ENCODE results near the gene ATP6V1C2.
"Not testable (repeated sequence)": the region's sequence is repeated elsewhere in the genome, so short reads cannot be mapped to it uniquely, and the experiment has no call there.

Gene ATP6V1C2

GRCh38 chr2:10784719-10785118, 63.3 kb downstream of the ATP6V1C2 start:
- no peak for DNase-seq (ENCODE audit: low read depth in 1 of 2, low spot score in 1 of 2)

DNA sequence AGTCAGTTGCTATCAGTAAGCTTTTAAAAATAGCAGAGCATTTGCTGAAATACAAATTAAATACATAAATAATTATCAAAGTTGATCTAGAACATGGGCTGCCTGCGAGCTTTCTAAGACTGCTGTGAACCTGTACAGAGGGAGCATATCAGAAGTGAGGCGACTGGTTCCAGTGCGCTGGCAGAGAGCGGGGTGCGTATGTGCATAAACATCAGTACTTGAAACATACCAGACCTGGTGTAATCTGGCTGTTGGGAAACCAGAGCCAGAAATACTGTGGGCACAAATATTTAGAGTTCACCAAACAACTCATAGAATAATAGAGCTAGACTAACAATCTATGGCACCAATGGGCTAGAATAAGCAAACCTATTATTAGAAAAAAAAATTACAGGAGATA, 63.8 kb downstream of the ATP6V1C2 start:
- DNase-seq (ENCODE audit: low read depth in 1 of 2, low spot score in 1 of 2): no peak

DNA sequence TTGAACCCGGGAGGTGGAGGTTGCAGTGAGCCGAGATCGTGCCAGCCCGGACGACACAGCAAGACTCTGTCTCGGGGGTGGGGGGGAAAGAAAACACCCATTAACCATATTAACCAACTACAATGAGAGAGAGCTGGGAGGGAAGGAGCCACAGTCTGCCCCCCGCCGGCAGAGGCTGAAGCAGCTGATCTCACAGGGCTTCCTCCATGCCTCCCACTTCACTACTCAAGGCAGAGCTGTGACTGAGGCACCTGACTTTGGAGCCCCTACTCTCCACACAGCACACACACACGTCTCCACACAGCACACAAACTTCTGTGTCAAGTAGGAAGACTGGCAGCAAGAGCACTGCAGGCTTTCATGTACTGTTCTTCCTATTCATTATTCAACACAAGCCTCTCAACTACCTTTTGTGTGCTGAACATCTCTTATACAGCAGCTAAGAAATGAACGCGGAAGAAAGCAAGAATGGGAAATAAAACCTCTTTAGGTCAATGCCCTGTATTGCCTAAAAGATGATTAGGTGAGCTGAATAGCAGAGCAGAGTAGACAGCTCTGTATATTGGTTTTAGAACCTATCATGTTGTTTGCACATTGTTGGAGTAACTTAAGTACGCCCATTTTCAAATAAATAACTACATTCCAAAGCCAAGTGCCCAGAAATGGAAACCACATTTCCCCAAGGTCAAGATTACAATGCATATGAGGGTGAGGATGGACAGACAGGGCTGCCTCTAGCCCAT, 65.0 kb downstream of the ATP6V1C2 start:
- no peak for DNase-seq (ENCODE audit: low read depth in 1 of 2, low spot score in 1 of 2)

DNA sequence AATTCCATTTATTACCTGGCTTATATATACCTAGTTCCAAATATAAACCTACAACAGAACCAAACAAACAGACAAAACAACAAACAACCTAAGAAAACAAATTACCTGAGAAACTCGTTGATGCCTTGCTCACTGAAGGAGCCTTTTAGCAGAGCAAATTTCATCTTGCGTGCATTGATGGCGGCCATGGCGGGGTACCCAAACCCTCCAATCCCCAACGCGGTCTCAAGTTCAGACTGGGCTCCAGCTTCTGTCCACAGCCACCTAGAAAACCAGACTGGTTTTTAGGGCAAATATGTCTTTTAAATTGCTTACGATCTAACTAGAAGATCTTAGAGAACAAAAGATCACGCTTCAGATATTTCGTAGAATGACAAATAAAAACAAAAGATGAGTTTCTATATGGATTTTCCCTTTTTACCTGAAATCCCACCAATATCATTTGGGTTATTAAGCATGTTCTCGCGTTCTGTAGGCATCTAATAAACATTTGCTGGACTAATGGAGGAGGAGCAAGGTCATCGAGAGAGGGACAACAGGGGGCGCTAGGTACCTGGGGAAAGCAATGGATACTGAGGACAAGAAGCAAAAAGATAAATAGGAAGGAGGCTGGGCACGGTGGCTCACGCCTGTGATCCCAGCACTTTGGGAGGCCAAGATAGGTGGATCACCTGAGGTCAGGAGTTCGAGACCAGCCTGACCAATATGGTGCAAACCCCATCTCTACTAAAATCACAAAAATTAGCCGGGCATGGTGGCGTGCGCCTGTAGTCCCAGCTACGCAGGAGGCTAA, 65.9 kb downstream of the ATP6V1C2 start:
- DNase-seq (ENCODE audit: low read depth in 1 of 2, low spot score in 1 of 2): no peak

GRCh38 chr2:10788855-10789254, 67.4 kb downstream of the ATP6V1C2 start:
- DNase-seq (ENCODE audit: low read depth in 1 of 2, low spot score in 1 of 2): no peak

DNA sequence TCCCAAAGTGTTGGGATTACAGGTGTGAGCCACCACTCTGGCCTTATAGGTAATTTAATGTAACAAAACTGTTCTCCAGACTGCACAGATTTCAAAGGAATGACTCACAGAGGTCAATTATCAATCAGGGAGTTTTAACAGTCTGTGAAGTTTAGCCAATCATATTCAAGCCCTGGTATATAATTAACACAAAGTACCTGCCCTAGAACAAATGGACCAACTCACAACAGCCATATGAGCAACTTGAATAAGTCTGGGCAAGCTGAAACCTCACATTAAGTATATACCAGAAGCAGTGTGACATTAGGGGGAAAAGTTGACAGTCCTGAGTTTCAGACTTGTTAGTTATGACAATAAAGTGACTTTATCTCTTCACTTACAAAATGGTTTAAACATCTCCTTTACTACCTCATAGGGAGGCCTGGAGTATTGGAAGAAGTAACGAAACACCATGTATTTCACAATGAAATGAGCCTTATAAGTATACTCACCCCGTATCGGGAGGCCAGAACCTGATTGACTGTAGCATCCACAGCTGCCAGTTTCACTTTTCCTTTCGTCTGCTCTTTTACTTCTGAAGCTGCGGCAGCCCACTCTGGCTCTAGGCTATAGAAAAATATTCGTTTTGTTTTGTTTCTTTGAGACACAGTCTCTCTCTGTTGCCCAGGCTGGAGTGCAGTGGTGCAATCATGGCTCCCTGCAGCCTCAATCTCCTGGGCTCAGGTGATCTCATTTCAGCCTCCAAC, 69.0 kb downstream of the ATP6V1C2 start:
- no peak for DNase-seq (ENCODE audit: low read depth in 1 of 2, low spot score in 1 of 2)

DNA sequence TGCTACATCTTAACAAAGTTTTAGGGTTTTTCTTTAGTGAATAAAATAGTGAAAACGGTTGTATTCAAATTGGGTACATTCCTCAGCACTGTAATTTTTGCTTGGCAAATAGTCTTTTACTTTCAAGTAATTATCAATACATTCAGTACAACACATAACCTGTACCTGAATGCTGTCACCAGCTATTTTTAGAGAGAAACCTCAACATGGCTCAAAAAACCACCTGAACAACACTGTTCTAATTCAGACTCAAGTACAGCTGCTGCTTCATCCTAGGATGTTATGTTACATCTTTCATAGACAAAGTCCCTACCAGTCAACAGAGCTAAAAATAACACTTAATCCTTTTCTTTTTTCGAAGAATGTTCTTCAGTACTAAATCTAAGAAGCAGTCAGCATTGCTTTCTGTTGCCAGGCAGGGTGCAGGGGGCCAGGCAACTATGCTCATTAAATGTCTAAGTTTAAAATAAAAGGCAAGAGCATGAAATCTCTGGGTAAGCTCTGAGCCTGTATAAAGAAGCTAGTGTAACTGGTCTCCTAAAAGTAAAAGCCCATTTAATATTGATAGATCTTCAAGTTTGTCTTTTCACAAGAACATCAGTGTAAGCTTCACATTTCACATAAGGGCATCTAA, 70.7 kb downstream of the ATP6V1C2 start:
- no peak for DNase-seq (ENCODE audit: low read depth in 1 of 2, low spot score in 1 of 2)

DNA sequence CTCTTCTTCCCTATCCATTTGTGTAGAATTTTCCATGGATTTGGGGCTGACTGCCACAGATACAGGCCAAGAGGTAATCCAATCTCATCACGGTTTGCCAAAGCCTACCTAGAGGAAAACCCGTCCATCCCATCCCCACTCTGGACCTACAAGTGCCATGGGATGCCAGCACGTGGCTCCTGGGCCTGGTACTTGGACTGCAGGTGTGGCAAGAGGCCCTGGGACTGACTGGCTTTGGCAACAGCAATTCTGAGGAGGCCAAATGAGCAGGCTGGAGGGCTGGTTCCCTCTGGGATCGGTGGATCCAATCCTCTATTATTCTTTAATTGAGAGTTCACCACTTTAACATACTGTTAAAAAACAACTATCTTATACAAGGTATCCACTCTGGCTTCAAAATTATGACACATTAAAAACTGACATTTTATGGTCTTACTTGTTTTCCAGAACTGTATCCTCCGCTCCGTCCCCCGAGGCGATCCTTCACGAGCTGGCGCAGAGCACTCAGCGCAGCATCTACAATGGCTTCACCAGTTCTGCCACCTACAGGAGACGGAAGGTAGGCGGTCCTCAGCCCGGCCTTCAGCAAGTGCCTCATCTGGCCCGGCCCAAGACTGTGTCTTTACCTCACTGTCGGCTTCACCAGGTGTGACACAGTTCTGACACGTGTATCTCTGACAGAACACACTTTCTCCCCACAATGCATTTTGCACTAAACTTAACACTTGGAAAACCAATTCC, 71.4 kb downstream of the ATP6V1C2 start:
- no peak for DNase-seq (ENCODE audit: low read depth in 1 of 2, low spot score in 1 of 2)

- no peak for DNase-seq (ENCODE audit: low read depth in 1 of 2, low spot score in 1 of 2)
Observed at GRCh38 chr2:10793816-10794215, 72.4 kb downstream of the ATP6V1C2 start.

DNA sequence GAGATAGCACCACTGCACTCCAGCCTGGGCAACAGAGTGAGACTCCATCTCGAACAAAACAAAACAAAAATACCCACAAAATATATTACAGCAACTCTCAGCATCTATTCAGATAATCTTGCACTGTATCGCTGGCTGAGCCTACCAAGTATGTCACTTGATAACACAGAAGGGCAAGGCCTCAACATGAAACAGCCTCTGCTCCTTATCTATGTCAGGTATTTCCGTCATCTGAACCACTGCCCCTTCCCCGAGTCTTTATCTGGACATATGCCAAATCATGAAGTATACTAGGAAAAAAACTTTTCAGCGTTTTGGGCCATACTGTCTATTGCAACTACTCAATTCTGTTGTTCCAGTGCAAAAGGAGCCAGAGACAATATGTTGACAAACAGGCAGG, 73.4 kb downstream of the ATP6V1C2 start:
- DNase-seq (ENCODE audit: low read depth in 1 of 2, low spot score in 1 of 2): no peak

- DNase-seq (ENCODE audit: low read depth in 1 of 2, low spot score in 1 of 2): no peak
Observed at GRCh38 chr2:10795508-10796046, 74.1 kb downstream of the ATP6V1C2 start.

DNA sequence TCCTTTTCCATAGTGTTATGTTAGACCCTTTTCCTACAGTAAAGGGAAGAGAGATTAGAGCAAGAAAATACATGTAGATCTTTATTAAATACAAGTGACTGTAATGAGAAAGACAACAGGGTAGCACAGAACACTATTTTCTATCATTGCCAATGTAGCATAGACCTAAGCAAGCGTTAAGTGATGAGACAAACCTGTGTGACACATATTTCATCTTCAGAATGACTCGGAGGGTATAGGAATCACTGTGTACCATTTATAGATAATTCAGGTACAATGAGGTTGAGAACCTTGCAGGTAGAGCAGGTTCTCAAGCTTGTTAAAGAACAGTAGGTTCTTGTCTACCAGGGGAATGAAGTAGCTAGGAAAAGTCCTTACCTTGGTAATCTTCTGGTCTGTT, 75.3 kb downstream of the ATP6V1C2 start:
- DNase-seq (ENCODE audit: low read depth in 1 of 2, low spot score in 1 of 2): no peak

DNA sequence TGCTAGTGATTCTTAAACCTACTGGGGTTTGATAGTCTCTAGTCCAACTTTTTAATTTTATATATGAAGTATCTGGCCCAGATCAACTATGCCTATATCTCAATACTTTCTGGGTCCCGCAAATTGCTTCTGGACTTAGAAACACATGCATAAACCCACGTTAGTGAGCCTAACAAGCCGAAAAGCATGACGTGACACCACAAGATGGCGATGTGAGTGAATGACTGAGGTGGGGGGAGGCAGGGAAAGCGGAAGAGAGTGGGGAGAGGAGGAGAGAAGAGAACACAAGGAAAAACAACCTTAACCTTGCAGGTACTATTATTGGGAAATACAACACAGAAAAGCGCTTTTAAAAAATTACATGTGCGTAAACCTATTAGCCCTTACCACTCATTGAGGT, 77.4 kb downstream of the ATP6V1C2 start:
- no peak for DNase-seq (ENCODE audit: low read depth in 1 of 2, low spot score in 1 of 2)

- DNase-seq (ENCODE audit: low read depth in 1 of 2, low spot score in 1 of 2): no peak
Observed at GRCh38 chr2:10800163-10800562, 78.7 kb downstream of the ATP6V1C2 start.

GRCh38 chr2:10802657-10803056, 81.2 kb downstream of the ATP6V1C2 start:
- DNase-seq (ENCODE audit: low read depth in 1 of 2, low spot score in 1 of 2): no peak

- DNase-seq (ENCODE audit: low read depth in 1 of 2, low spot score in 1 of 2): not testable (repeated sequence)
Observed at GRCh38 chr2:10805990-10806389, 84.6 kb downstream of the ATP6V1C2 start.

- DNase-seq (ENCODE audit: low read depth in 1 of 2, low spot score in 1 of 2): no peak
Observed at GRCh38 chr2:10806543-10806942, 85.1 kb downstream of the ATP6V1C2 start.

DNA sequence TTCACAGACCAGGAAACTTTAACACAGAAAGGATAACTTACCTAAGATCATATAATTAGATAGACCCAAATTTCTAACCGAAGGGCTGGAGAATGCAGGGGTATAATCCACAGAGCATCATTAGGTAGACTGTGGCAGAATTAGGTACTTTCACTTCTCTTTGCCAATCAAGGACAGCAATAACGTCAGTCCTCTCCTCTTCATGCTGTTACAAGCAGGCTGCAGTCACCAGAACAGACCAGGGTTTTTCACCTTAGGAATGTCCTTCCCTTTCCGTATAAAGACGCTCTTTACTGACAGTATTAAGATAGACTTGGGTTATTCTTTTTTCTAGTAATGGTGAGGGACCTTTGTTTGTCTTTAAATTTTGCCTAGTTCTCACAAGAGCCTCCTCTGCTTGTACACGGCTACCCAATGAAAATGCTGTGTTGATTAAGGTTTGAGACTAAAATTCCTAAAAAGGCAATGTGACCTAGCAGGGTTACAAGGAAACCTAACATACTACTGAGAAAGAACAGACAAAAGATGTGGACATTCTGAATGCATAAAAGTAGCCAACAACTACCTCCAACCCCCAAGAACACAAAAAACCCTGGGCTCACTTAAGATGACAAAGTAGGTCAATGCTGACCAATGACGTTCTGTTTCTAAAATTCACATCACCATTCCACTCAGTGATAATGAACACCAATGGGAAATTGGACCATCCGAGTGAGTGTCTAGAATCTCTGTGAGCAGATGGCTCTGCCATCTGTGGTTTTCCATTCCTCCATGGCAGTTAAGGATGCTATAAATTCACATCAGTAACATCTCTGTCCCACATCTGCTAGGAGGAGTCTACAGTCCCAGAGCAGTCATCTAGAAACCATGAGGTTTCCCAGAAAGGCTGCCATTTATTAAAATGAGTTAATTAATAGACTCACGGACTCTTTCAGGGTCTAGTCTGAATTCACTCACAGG, 89.1 kb downstream of the ATP6V1C2 start:
- no peak for DNase-seq (ENCODE audit: low read depth in 1 of 2, low spot score in 1 of 2)

GRCh38 chr2:10811517-10811916, 90.1 kb downstream of the ATP6V1C2 start:
- no peak for DNase-seq (ENCODE audit: low read depth in 1 of 2, low spot score in 1 of 2)
